Neuron (in vitro differentiated cells): ENCODE data around the gene ELOVL2.

Experiments
- H2AFZ ChIP-seq: one replicate; pipeline ENCODE4 v1.6.1; 2013; ENCODE audit warnings: low read depth, mild to moderate bottlenecking, inconsistent platforms, low read length, moderate library complexity
- H3K27me3 ChIP-seq: one replicate; pipeline ENCODE4 v1.6.1; 2013; ENCODE audit warnings: low read length; ENCODE audit not compliant: insufficient read depth
- H3K36me3 ChIP-seq: one replicate; pipeline ENCODE4 v1.6.1; 2013; ENCODE audit warnings: low read length; ENCODE audit not compliant: insufficient read depth
- H3K4me1 ChIP-seq: one replicate; pipeline ENCODE4 v1.6.1; 2013; ENCODE audit warnings: low read length; ENCODE audit not compliant: insufficient read depth
- H3K4me3 ChIP-seq: 2 replicates; pipeline ENCODE4 v1.5.1; 2013; ENCODE audit warnings: mild to moderate bottlenecking, low read length, moderate library complexity
- H3K9me3 ChIP-seq: one replicate; pipeline ENCODE4 v1.6.1; 2013; ENCODE audit warnings: low read length

Gene ELOVL2

DNA sequence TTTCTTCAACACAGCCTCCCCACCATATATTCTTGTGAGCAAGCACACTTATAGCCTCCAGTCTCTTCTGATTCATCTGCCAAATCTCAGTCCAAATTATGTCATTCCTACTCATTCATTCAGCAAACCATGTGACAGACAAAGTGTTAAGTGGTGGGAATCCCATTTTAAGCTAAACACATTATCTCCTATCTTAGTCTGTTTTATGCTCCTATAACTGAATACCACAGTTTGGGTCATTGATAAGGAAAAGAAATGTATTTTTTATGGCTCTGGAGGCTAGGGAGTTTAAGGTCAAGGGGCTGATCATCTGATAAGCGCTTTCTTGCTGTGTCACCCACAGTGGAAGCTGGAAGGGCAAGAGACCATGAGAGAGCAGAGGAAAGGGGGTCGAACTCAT, 25.7 kb upstream of the ELOVL2 start:
- H3K9me3 ChIP-seq, result no peaks in the 10 kb centered on the region
- no peaks in the 10 kb centered on the region for H3K36me3 ChIP-seq
- no peak overlapping the region for H2AFZ ChIP-seq
- H3K4me1 ChIP-seq, result peaks cover 2% of the 10 kb centered on the region
- H3K27me3 ChIP-seq, result no peaks in the 10 kb centered on the region
- H3K4me3 ChIP-seq, result no peak overlapping the region

- Histone ChIP-seq H3K4me1 (peaks cover 2% of the 10 kb centered on the region), H3K4me3 (no peak overlapping the region), H3K36me3 (no peaks in the 10 kb centered on the region), H3K27me3 (no peaks in the 10 kb centered on the region), H3K9me3 (no peaks in the 10 kb centered on the region), H2AFZ (no peak overlapping the region)
Measured at GRCh38 chr6:11067348-11067747, 23.2 kb upstream of the ELOVL2 start.

- no peaks in the 10 kb centered on the region for H3K27me3 ChIP-seq
- no peak overlapping the region for H2AFZ ChIP-seq
- H3K36me3 ChIP-seq, result no peaks in the 10 kb centered on the region
- H3K4me3 ChIP-seq, result no peak overlapping the region
- no peaks in the 10 kb centered on the region for H3K9me3 ChIP-seq
- peaks cover 2% of the 10 kb centered on the region for H3K4me1 ChIP-seq
Measured at GRCh38 chr6:11066505-11067347, 22.6 kb upstream of the ELOVL2 start.

- Histone ChIP-seq H2AFZ (no peak overlapping the region), H3K4me1 (peaks cover 2% of the 10 kb centered on the region), H3K4me3 (no peak overlapping the region), H3K36me3 (no peaks in the 10 kb centered on the region), H3K9me3 (no peaks in the 10 kb centered on the region), H3K27me3 (no peaks in the 10 kb centered on the region)
Measured at GRCh38 chr6:11065436-11066202, 21.5 kb upstream of the ELOVL2 start.

GRCh38 chr6:11064836-11065235, 20.7 kb upstream of the ELOVL2 start:
- H2AFZ ChIP-seq, result no peak overlapping the region
- H3K27me3 ChIP-seq, result no peaks in the 10 kb centered on the region
- H3K4me1 ChIP-seq, result peaks cover 2% of the 10 kb centered on the region
- H3K36me3 ChIP-seq, result no peaks in the 10 kb centered on the region
- no peaks in the 10 kb centered on the region for H3K9me3 ChIP-seq
- no peak overlapping the region for H3K4me3 ChIP-seq

GRCh38 chr6:11062715-11063114, 18.6 kb upstream of the ELOVL2 start:
- H3K4me3 ChIP-seq, result no peak overlapping the region
- no peaks in the 10 kb centered on the region for H3K9me3 ChIP-seq
- H3K4me1 ChIP-seq, result peaks cover 2% of the 10 kb centered on the region
- no peak overlapping the region for H2AFZ ChIP-seq
- H3K36me3 ChIP-seq, result no peaks in the 10 kb centered on the region
- H3K27me3 ChIP-seq, result no peaks in the 10 kb centered on the region

- no peaks in the 10 kb centered on the region for H3K9me3 ChIP-seq
- H2AFZ ChIP-seq, result no peak overlapping the region
- H3K4me3 ChIP-seq, result no peak overlapping the region
- H3K36me3 ChIP-seq, result no peaks in the 10 kb centered on the region
- H3K27me3 ChIP-seq, result no peaks in the 10 kb centered on the region
- H3K4me1 ChIP-seq, result peaks cover 2% of the 10 kb centered on the region
Measured at GRCh38 chr6:11062083-11062482, 18.0 kb upstream of the ELOVL2 start.

- no peak overlapping the region for H3K4me3 ChIP-seq
- no peak overlapping the region for H2AFZ ChIP-seq
- H3K27me3 ChIP-seq, result no peaks in the 10 kb centered on the region
- no peaks in the 10 kb centered on the region for H3K9me3 ChIP-seq
- H3K4me1 ChIP-seq, result no peaks in the 10 kb centered on the region
- H3K36me3 ChIP-seq, result no peaks in the 10 kb centered on the region
Measured at GRCh38 chr6:11058406-11058805, 14.3 kb upstream of the ELOVL2 start.

GRCh38 chr6:11056871-11057270, 12.8 kb upstream of the ELOVL2 start:
- Histone ChIP-seq H3K4me1 (no peaks in the 10 kb centered on the region), H3K9me3 (no peaks in the 10 kb centered on the region), H3K36me3 (no peaks in the 10 kb centered on the region), H3K27me3 (no peaks in the 10 kb centered on the region), H3K4me3 (no peak overlapping the region), H2AFZ (no peak overlapping the region)

DNA sequence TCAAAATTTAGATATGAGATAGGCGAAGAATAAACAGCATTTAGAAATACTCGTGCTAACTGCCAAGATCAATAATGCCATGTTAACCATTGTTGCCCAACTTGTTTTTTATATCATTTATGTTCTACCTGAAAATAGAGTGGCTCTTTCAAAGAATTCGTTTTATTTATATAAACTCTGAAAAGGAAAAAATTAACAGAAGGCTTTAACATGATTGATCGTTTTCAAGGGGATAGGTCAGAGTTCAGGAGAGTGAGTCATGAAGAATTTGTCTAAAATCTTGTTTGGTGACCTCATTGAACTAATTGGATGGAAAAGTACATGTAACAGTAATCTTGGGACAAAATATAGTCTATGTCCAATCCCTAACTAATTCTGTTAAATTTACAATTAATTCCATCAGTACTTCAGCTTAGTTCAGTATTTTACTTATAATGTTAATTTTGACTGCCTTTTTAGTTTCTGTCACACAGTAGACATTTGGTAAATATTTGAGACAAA, 11.1 kb upstream of the ELOVL2 start:
- no peaks in the 10 kb centered on the region for H3K4me1 ChIP-seq
- no peak overlapping the region for H3K4me3 ChIP-seq
- no peak overlapping the region for H2AFZ ChIP-seq
- H3K36me3 ChIP-seq, result no peaks in the 10 kb centered on the region
- no peaks in the 10 kb centered on the region for H3K27me3 ChIP-seq
- H3K9me3 ChIP-seq, result no peaks in the 10 kb centered on the region

GRCh38 chr6:11054722-11055121, 10.6 kb upstream of the ELOVL2 start:
- Histone ChIP-seq H3K9me3 (no peaks in the 10 kb centered on the region), H2AFZ (no peak overlapping the region), H3K4me1 (no peaks in the 10 kb centered on the region), H3K36me3 (no peaks in the 10 kb centered on the region), H3K4me3 (no peak overlapping the region), H3K27me3 (no peaks in the 10 kb centered on the region)

DNA sequence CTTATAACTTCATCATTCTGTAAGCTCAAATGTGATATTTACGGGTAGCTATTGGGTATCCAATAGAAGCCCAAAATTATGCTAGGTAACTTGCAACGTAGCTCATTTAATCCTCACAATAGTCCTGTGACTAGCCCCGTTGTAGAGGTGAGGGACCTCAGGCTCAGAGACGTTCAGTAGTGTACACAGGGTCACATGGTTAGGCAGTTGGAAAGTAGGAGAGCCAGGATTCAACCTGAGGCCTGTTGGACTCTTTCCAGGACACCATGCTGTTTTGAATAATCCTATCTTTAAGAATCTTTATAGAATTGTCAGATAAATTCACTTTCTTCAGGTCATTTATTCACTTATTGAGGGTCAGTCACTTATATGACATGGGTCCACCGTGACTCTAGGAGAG, 9.2 kb upstream of the ELOVL2 start:
- Histone ChIP-seq H3K4me3 (no peak overlapping the region), H3K9me3 (no peaks in the 10 kb centered on the region), H3K36me3 (no peaks in the 10 kb centered on the region), H3K4me1 (no peaks in the 10 kb centered on the region), H2AFZ (no peak overlapping the region), H3K27me3 (no peaks in the 10 kb centered on the region)

- H3K9me3 ChIP-seq, result no peaks in the 10 kb centered on the region
- H3K4me1 ChIP-seq, result no peaks in the 10 kb centered on the region
- H3K27me3 ChIP-seq, result no peaks in the 10 kb centered on the region
- no peak overlapping the region for H2AFZ ChIP-seq
- H3K4me3 ChIP-seq, result no peak overlapping the region
- no peaks in the 10 kb centered on the region for H3K36me3 ChIP-seq
Measured at GRCh38 chr6:11050731-11051130, 6.6 kb upstream of the ELOVL2 start.
